H9 (cell line): ENCODE data around the gene HDLBP. TPM values are rescaled to one million over a fixed set of nuclear protein-coding genes. Genes with fewer than 3 reads are reported as not detected.

Source experiments
- DNase-seq: peaks from one replicate; pipeline ENCODE4 v3.0.0-alpha.2; 2017
- H2AFZ ChIP-seq: one replicate; pipeline ENCODE4 v1.6.1; 2013; ENCODE audit warnings: mild to moderate bottlenecking, low read length, control low read depth, moderate library complexity
- H2AK5ac ChIP-seq: 2 replicates; pipeline ENCODE4 v1.6.1; 2013; ENCODE audit warnings: low read length, control low read depth, mixed read lengths; ENCODE audit not compliant: insufficient read length
- H2BK120ac ChIP-seq: one replicate; pipeline ENCODE4 v1.6.1; 2013; ENCODE audit warnings: low read depth, mild to moderate bottlenecking, low read length, control low read depth, inconsistent platforms; ENCODE audit not compliant: poor library complexity, severe bottlenecking
- H2BK12ac ChIP-seq: 2 replicates; pipeline ENCODE4 v1.6.1; 2013; ENCODE audit warnings: low read length, control low read depth, mixed read lengths, low read depth; ENCODE audit not compliant: insufficient read length
- H2BK15ac ChIP-seq: 2 replicates; pipeline ENCODE4 v1.6.1; 2013; ENCODE audit warnings: low read depth, low read length, control low read depth
- H2BK20ac ChIP-seq: one replicate; pipeline ENCODE4 v1.6.1; 2013; ENCODE audit warnings: low read depth, mild to moderate bottlenecking, low read length, control low read depth, inconsistent platforms; ENCODE audit not compliant: poor library complexity, severe bottlenecking
- H2BK5ac ChIP-seq: 2 replicates; pipeline ENCODE4 v1.6.1; 2013; ENCODE audit warnings: low read length, control low read depth, mixed read lengths; ENCODE audit not compliant: insufficient read length
- H3K14ac ChIP-seq: 2 replicates; pipeline ENCODE4 v1.6.1; 2013; ENCODE audit warnings: low read length, control low read depth; ENCODE audit not compliant: insufficient read depth
- H3K18ac ChIP-seq: 2 replicates; pipeline ENCODE4 v1.6.1; 2013; ENCODE audit warnings: low read depth, mild to moderate bottlenecking, mixed read lengths, low read length, control low read depth; ENCODE audit not compliant: insufficient read length
- H3K23ac ChIP-seq: 2 replicates; pipeline ENCODE4 v1.6.1; 2013; ENCODE audit warnings: low read length, control low read depth, mixed read lengths, low read depth; ENCODE audit not compliant: insufficient read length
- H3K23me2 ChIP-seq: 2 replicates; pipeline ENCODE4 v1.6.1; 2013; ENCODE audit warnings: low read depth, mild to moderate bottlenecking, mixed read lengths, low read length, control low read depth; ENCODE audit not compliant: insufficient read length, poor library complexity, severe bottlenecking
- H3K27ac ChIP-seq: 2 replicates; pipeline ENCODE4 v1.5.1; 2013; ENCODE audit warnings: low read length, control low read depth, mixed read lengths, low read depth; ENCODE audit not compliant: insufficient read length
- H3K27me3 ChIP-seq: 2 replicates; pipeline ENCODE4 v1.6.1; 2013; ENCODE audit warnings: low read length, control low read depth, inconsistent platforms; ENCODE audit not compliant: insufficient read depth
- H3K4ac ChIP-seq: 2 replicates; pipeline ENCODE4 v1.6.1; 2013; ENCODE audit warnings: low read depth, mild to moderate bottlenecking, control low read depth, inconsistent platforms, low read length, moderate library complexity
- H3K4me1 ChIP-seq: 2 replicates; pipeline ENCODE4 v1.6.1; 2013; ENCODE audit warnings: low read length, control low read depth, inconsistent platforms; ENCODE audit not compliant: insufficient read depth
- H3K4me2 ChIP-seq: 2 replicates; pipeline ENCODE4 v1.6.1; 2013; ENCODE audit warnings: low read length, control low read depth, mixed read lengths; ENCODE audit not compliant: insufficient read length, insufficient read depth
- H3K56ac ChIP-seq: 2 replicates; pipeline ENCODE4 v1.6.1; 2013; ENCODE audit warnings: low read depth, mild to moderate bottlenecking, mixed read lengths, low read length, control low read depth; ENCODE audit not compliant: insufficient read length
- H3K79me1 ChIP-seq: 2 replicates; pipeline ENCODE4 v1.6.1; 2013; ENCODE audit warnings: low read depth, mild to moderate bottlenecking, moderate library complexity, low read length, control low read depth, inconsistent platforms; ENCODE audit not compliant: insufficient read depth, poor library complexity, severe bottlenecking
- H3K79me2 ChIP-seq: 2 replicates; pipeline ENCODE4 v1.6.1; 2013; ENCODE audit warnings: low read length, control low read depth, inconsistent platforms; ENCODE audit not compliant: insufficient read depth
- H3K9ac ChIP-seq: 2 replicates; pipeline ENCODE4 v1.6.1; 2013; ENCODE audit warnings: low read length, control low read depth, mixed read lengths; ENCODE audit not compliant: insufficient read length; ENCODE audit errors: extremely low read depth
- H3K9me3 ChIP-seq: one replicate; pipeline ENCODE4 v1.6.1; 2013; ENCODE audit warnings: low read depth, low read length, inconsistent platforms; ENCODE audit not compliant: control insufficient read depth
- H3T11ph ChIP-seq: one replicate; pipeline ENCODE4 v1.6.1; 2013; ENCODE audit warnings: mild to moderate bottlenecking, low read length, control low read depth, inconsistent platforms
- H4K20me1 ChIP-seq: one replicate; pipeline ENCODE4 v1.6.1; 2013; ENCODE audit not compliant: control insufficient read depth, insufficient read length, insufficient read depth
- H4K5ac ChIP-seq: 2 replicates; pipeline ENCODE4 v1.6.1; 2013; ENCODE audit warnings: low read depth, mild to moderate bottlenecking, mixed read lengths, low read length, control low read depth; ENCODE audit not compliant: insufficient read length
- H4K8ac ChIP-seq: replicated peaks from 2 replicates; pipeline ENCODE4 v1.6.1; 2013; ENCODE audit warnings: low read length, control low read depth, mixed read lengths, low read depth; ENCODE audit not compliant: insufficient read length
- H4K91ac ChIP-seq: 2 replicates; pipeline ENCODE4 v1.6.1; 2013; ENCODE audit warnings: low read depth, mild to moderate bottlenecking, moderate library complexity, mixed read lengths, low read length, control low read depth; ENCODE audit not compliant: insufficient read length
- H3K27ac Mint-ChIP-seq, 3 experiments: 2 replicates in 2 of 3; 3 replicates in 1 of 3; pipeline ENCODE4 v1.8.0; 2020 to 2021; ENCODE audit warnings: mixed read lengths in 3 of 3, mild to moderate bottlenecking in 1 of 3, moderate library complexity in 1 of 3
- H3K27me3 Mint-ChIP-seq: 2 replicates; pipeline ENCODE4 v1.8.0; 2021; ENCODE audit warnings: low read depth, mild to moderate bottlenecking, moderate library complexity, mixed read lengths
- H3K36me3 Mint-ChIP-seq, 3 experiments: 2 replicates in 2 of 3; 3 replicates in 1 of 3; pipeline ENCODE4 v1.8.0; 2020 to 2021; ENCODE audit warnings: low read depth in 3 of 3, mixed read lengths in 3 of 3; ENCODE audit not compliant: insufficient read depth in 1 of 3
- H3K4me1 Mint-ChIP-seq, 2 experiments: 2 replicates each; pipeline ENCODE4 v1.8.0; 2020; ENCODE audit warnings: mixed read lengths in 2 of 2
- H3K4me3 Mint-ChIP-seq, 2 experiments: 2 replicates in 1 of 2; 3 replicates in 1 of 2; pipeline ENCODE4 v1.8.0; 2020 to 2021; ENCODE audit warnings: mild to moderate bottlenecking in 2 of 2, mixed read lengths in 2 of 2, moderate library complexity in 1 of 2
- H3K9me3 Mint-ChIP-seq, 2 experiments: 2 replicates in 1 of 2; 3 replicates in 1 of 2; pipeline ENCODE4 v1.8.0; 2020; ENCODE audit warnings: mild to moderate bottlenecking in 2 of 2, mixed read lengths in 2 of 2, moderate library complexity in 1 of 2
- WGBS: extraction: QIAGEN DNeasy Blood & Tissue Kit; methylation state at CpG from one replicate; pipeline ENCODE4 v1.1.7; 2013; ENCODE audit warnings: missing lambda C conversion rate, low lambda C conversion rate, mixed read lengths; ENCODE audit not compliant: insufficient read length; ENCODE audit errors: extremely low coverage; 5-methylcytosine and 5-hydroxymethylcytosine counted together
- total RNA-seq: library from RNA; stranded (reverse); gene quantifications from 2 replicates; pipeline ENCODE4 v1.2.1, GENCODE V29; 2021
- TF ChIP-seq, protein P1 (sequence below): fragments of 200-600 bp; sonication (generic); conservative IDR thresholded peaks from 3 replicates; pipeline ENCODE4 v1.8.0; 2021; ENCODE audit warnings: antibody characterized with exemption, mild to moderate bottlenecking

The HDLBP gene
- total RNA-seq, 1 experiment from 2014 or later = 364 TPM

DNA sequence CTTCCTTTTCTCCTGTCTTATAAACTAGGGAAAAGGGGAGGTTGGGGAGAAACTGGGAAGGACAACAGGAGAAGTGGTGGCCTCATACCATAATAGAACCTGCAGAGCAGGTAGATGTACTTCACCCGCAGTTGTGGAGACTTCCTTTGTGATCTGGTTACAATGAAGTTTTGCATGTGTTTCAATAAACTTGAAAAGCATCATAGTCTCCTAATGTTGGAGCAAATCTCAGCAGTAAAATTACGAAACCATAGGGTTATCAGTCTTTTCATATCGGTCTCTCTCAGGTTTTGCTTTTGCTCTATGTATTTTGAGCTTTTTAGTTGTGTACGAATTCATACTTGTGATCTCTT, 96.5 kb downstream of the HDLBP start:
- Histone ChIP-seq H3K23ac (no peak overlapping the region), H4K20me1 (peaks cover 2% of the 10 kb centered on the region), H3K4me2 (peak overlapping the region; percentile 80), H3K14ac (no peak overlapping the region), H2AK5ac (no peak overlapping the region), H3T11ph (no peak overlapping the region), H2AFZ (no peak overlapping the region), H3K79me2 (no peaks in the 10 kb centered on the region; the same call in 1 of the 2 replicates), H3K27me3 (no peaks in the 10 kb centered on the region), H3K27ac (no peak overlapping the region), H2BK5ac (no peak overlapping the region), H3K4ac (no peak overlapping the region), H3K18ac (no peak overlapping the region), H4K91ac (no peak overlapping the region), H2BK20ac (no peak overlapping the region), H4K5ac (no peak overlapping the region), H3K9me3 (no peaks in the 10 kb centered on the region), H3K9ac (no peak overlapping the region), H3K79me1 (no peaks in the 10 kb centered on the region), H2BK15ac (no peak overlapping the region), H3K23me2 (peaks cover 10% of the 10 kb centered on the region), H2BK120ac (no peak overlapping the region), H2BK12ac (no peak overlapping the region), H4K8ac (no peak overlapping the region), H3K4me1 (peaks cover 4% of the 10 kb centered on the region; the same call in 1 of the 2 replicates), H3K56ac (no peak overlapping the region)
- TF ChIP-seq, protein P1, sequence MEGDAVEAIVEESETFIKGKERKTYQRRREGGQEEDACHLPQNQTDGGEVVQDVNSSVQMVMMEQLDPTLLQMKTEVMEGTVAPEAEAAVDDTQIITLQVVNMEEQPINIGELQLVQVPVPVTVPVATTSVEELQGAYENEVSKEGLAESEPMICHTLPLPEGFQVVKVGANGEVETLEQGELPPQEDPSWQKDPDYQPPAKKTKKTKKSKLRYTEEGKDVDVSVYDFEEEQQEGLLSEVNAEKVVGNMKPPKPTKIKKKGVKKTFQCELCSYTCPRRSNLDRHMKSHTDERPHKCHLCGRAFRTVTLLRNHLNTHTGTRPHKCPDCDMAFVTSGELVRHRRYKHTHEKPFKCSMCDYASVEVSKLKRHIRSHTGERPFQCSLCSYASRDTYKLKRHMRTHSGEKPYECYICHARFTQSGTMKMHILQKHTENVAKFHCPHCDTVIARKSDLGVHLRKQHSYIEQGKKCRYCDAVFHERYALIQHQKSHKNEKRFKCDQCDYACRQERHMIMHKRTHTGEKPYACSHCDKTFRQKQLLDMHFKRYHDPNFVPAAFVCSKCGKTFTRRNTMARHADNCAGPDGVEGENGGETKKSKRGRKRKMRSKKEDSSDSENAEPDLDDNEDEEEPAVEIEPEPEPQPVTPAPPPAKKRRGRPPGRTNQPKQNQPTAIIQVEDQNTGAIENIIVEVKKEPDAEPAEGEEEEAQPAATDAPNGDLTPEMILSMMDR = no peak
- Mint-ChIP-seq H3K27ac (no peak overlapping the region), H3K27me3 (peaks cover 5% of the 10 kb centered on the region), H3K4me3 (peak overlapping the region; percentile 78 to 94), H3K36me3 (peaks cover 0 to 4% (median 2%) of the 10 kb centered on the region in 3 experiments; a peak in 2 of 7 replicates), H3K4me1 (peaks cover 19 to 39% of the 10 kb centered on the region in 2 experiments), H3K9me3 (peaks cover 0 to 2% of the 10 kb centered on the region in 2 experiments; a peak in 2 of 5 replicates)
- DNase-seq = no peak
- WGBS = no CpG with 5 or more reads among the region's 4 CpGs
